Neuronal stem cell (in vitro differentiated cells): ENCODE data around the gene RSPO4.

ENCODE experiments used
- DNase-seq: peaks from one replicate; pipeline ENCODE4 v3.0.0-alpha.2; 2013; ENCODE audit warnings: low spot score
- H2AFZ ChIP-seq: one replicate; pipeline ENCODE4 v1.6.1; 2013; ENCODE audit warnings: mild to moderate bottlenecking, low read length, inconsistent platforms
- H2AK5ac ChIP-seq: 2 replicates; pipeline ENCODE4 v1.6.1; 2013; ENCODE audit warnings: low read depth, mild to moderate bottlenecking, inconsistent platforms, low read length, moderate library complexity, mixed read lengths
- H2BK120ac ChIP-seq: 2 replicates; pipeline ENCODE4 v1.6.1; 2013; ENCODE audit warnings: low read depth, mild to moderate bottlenecking, inconsistent platforms, low read length, moderate library complexity, mixed read lengths
- H2BK12ac ChIP-seq: one replicate; pipeline ENCODE4 v1.6.1; 2013; ENCODE audit warnings: low read length, inconsistent platforms
- H2BK15ac ChIP-seq: 2 replicates; pipeline ENCODE4 v1.6.1; 2013; ENCODE audit warnings: mild to moderate bottlenecking, low read length, inconsistent platforms, mixed read lengths
- H2BK5ac ChIP-seq: one replicate; pipeline ENCODE4 v1.6.1; 2013; ENCODE audit warnings: inconsistent platforms, mild to moderate bottlenecking, low read length, moderate library complexity
- H3K14ac ChIP-seq: one replicate; pipeline ENCODE4 v1.6.1; 2013; ENCODE audit warnings: low read length, inconsistent platforms
- H3K18ac ChIP-seq: 2 replicates; pipeline ENCODE4 v1.6.1; 2013; ENCODE audit warnings: low read length, inconsistent platforms
- H3K23ac ChIP-seq: 2 replicates; pipeline ENCODE4 v1.6.1; 2013; ENCODE audit warnings: low read depth, mild to moderate bottlenecking, mixed read lengths, low read length, inconsistent platforms; ENCODE audit not compliant: poor library complexity
- H3K27ac ChIP-seq: replicated peaks from 3 replicates; pipeline ENCODE4 v1.5.1; 2013; ENCODE audit warnings: low read length, inconsistent platforms
- H3K27me3 ChIP-seq, 3 experiments: 2 replicates each; pipeline ENCODE4 v1.6.1; 2013; ENCODE audit warnings: low read length in 3 of 3, mild to moderate bottlenecking in 2 of 3, inconsistent platforms in 1 of 3, low read depth in 1 of 3, mixed read lengths in 1 of 3, moderate library complexity in 1 of 3; ENCODE audit not compliant: control insufficient read depth in 3 of 3, insufficient read depth in 3 of 3
- H3K36me3 ChIP-seq, 2 donors: replicated peaks in 1 of 2; 2 replicates each; pipeline ENCODE4 v1.6.1; 2013; ENCODE audit warnings: low read length in 2 of 2; ENCODE audit not compliant: control insufficient read depth in 2 of 2, insufficient read depth in 2 of 2
- H3K4ac ChIP-seq: 2 replicates; pipeline ENCODE4 v1.6.1; 2013; ENCODE audit warnings: inconsistent platforms, mild to moderate bottlenecking, low read length, moderate library complexity
- H3K4me1 ChIP-seq, 2 donors: 1 replicate in 1 of 2; 2 replicates in 1 of 2; pipeline ENCODE4 v1.6.1; 2013; ENCODE audit warnings: low read length in 2 of 2, low read depth in 1 of 2; ENCODE audit not compliant: control insufficient read depth in 2 of 2, insufficient read depth in 1 of 2
- H3K4me2 ChIP-seq: one replicate; pipeline ENCODE4 v1.6.1; 2013; ENCODE audit warnings: mild to moderate bottlenecking, low read length, inconsistent platforms; ENCODE audit not compliant: insufficient read depth, poor library complexity, severe bottlenecking
- H3K4me3 ChIP-seq, 2 donors: 2 replicates each; pipeline ENCODE4 v1.5.1; 2013; ENCODE audit warnings: low read length in 2 of 2, mild to moderate bottlenecking in 2 of 2, inconsistent platforms in 1 of 2, moderate library complexity in 1 of 2
- H3K79me1 ChIP-seq: one replicate; pipeline ENCODE4 v1.6.1; 2013; ENCODE audit warnings: low read depth, mild to moderate bottlenecking, inconsistent platforms, low read length, moderate library complexity
- H3K9ac ChIP-seq: one replicate; pipeline ENCODE4 v1.6.1; 2013; ENCODE audit warnings: mild to moderate bottlenecking, low read depth, low read length, inconsistent platforms; ENCODE audit not compliant: poor library complexity
- H3K9me3 ChIP-seq, 2 donors: replicated peaks in 1 of 2; 2 replicates each; pipeline versions ENCODE3 to v1.6.1; 2013; ENCODE audit warnings: low read length in 2 of 2, mild to moderate bottlenecking in 2 of 2, inconsistent platforms in 1 of 2, low read depth in 1 of 2, mixed read lengths in 1 of 2, moderate library complexity in 1 of 2; ENCODE audit not compliant: control insufficient read depth in 2 of 2, insufficient read depth in 1 of 2
- H4K8ac ChIP-seq: one replicate; pipeline ENCODE4 v1.6.1; 2013; ENCODE audit warnings: low read depth, mild to moderate bottlenecking, inconsistent platforms, low read length, moderate library complexity
- H4K91ac ChIP-seq: one replicate; pipeline ENCODE4 v1.6.1; 2013; ENCODE audit warnings: low read length, low read depth, mild to moderate bottlenecking, inconsistent platforms; ENCODE audit not compliant: poor library complexity
- WGBS, 2 donors: extraction: QIAGEN DNeasy Blood & Tissue Kit; methylation state at CpG; one replicate each; pipeline ENCODE4 v1.1.7; 2013; ENCODE audit warnings: missing lambda C conversion rate in 2 of 2, mixed read lengths in 1 of 2; ENCODE audit not compliant: insufficient read length in 2 of 2, insufficient replicate concordance in 1 of 2; ENCODE audit errors: extremely low coverage in 2 of 2; 5-methylcytosine and 5-hydroxymethylcytosine counted together

The RSPO4 gene

GRCh38 chr20:909641-910040, 92.5 kb downstream of the RSPO4 start:
- H3K23ac ChIP-seq, result no peak overlapping the region
- H2AK5ac ChIP-seq, result no peak overlapping the region
- H3K9ac ChIP-seq, result no peak overlapping the region
- H3K4me1 ChIP-seq, result no peaks in the 10 kb centered on the region
- H3K27me3 ChIP-seq, result peaks cover 0 to 22% (median 0%) of the 10 kb centered on the region in 3 experiments
- no peak for DNase-seq
- no peaks in the 10 kb centered on the region for H3K9me3 ChIP-seq
- H4K8ac ChIP-seq, result no peak overlapping the region
- H3K4ac ChIP-seq, result no peak overlapping the region
- H3K4me3 ChIP-seq, result no peak overlapping the region
- WGBS, 2 donors, result no CpG with 5 or more reads among the region's 3 CpGs
- no peak overlapping the region for H2BK5ac ChIP-seq
- H2BK12ac ChIP-seq, result no peak overlapping the region
- no peak overlapping the region for H3K27ac ChIP-seq
- no peak overlapping the region for H2BK15ac ChIP-seq
- H3K79me1 ChIP-seq, result no peaks in the 10 kb centered on the region
- H4K91ac ChIP-seq, result no peak overlapping the region
- no peak overlapping the region for H3K14ac ChIP-seq
- no peak overlapping the region for H2BK120ac ChIP-seq
- H3K36me3 ChIP-seq, result no peaks in the 10 kb centered on the region
- H3K4me2 ChIP-seq, result no peak overlapping the region
- no peak overlapping the region for H3K18ac ChIP-seq
- H2AFZ ChIP-seq, result no peak overlapping the region
